ENCODE measurements around the gene HPSE2. TPM values are rescaled to one million over a fixed set of nuclear protein-coding genes. Genes with fewer than 3 reads are reported as not detected.

The HPSE2 gene
- total and polyA plus RNA-seq, 2 of the 8 experiments (the other 6 are each of a cell fraction or from before 2014, with no cell fraction given), result 0.41 to 0.58 TPM

DNA sequence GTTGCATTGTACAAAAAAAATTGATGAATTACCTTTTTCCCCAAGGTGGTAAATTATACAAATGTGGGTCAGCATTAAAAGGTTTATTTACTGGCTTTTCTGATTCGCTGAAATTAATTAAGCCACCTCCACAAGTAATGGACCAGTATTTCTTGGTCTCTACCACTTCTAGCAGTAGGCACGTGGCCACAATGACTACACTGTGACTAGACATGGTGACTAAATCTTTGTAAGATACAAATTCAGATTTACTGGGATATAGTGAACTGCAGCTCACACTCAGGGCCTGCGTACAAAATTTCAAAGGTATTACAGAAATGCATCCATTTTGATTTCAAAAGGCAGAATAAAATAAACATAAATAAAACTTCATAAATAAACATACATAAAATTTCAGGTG lies 10.9 kb downstream of the HPSE2 start:
- Histone ChIP-seq H3K4me1 (replicated peaks in 1 of 4; ENCODE audit: control insufficient read depth in 3 of 4, insufficient read depth in 4 of 4, low read length in 3 of 4) (no peaks in the 10 kb centered on the region), H3K9me3 (ENCODE audit: insufficient read depth in 2 of 2, low read depth in 1 of 2, low read length in 1 of 2) (no peaks in the 10 kb centered on the region), H2BK20ac (ENCODE audit: low read length) (no peak overlapping the region), H3K27me3 (replicated peaks in 1 of 4; ENCODE audit: control insufficient read depth in 3 of 4, extremely low read depth in 1 of 4, insufficient read depth in 3 of 4, low read length in 3 of 4) (peaks cover 0 to 4% (median 2%) of the 10 kb centered on the region in 4 experiments; a peak in 4 of 7 replicates), H4K91ac (replicated peaks; ENCODE audit: insufficient read length, low read length) (no peak overlapping the region), H3K27ac (ENCODE audit: low read depth, low read length) (no peak overlapping the region), H4K8ac (ENCODE audit: extremely low read depth, insufficient read depth, low read length) (no peak overlapping the region), H3K4me2 (ENCODE audit: insufficient read depth in 1 of 2, low read depth in 2 of 2, low read length in 2 of 2) (no peak overlapping the region), H2BK12ac (ENCODE audit: low read depth, low read length) (no peak overlapping the region), H3K9ac (replicated peaks in 1 of 4; ENCODE audit: extremely low read depth in 1 of 4, low read depth in 3 of 4, low read length in 3 of 4) (no peak overlapping the region), H2AFZ (ENCODE audit: low read length) (no peak overlapping the region), H4K5ac (ENCODE audit: insufficient read length, low read depth, low read length) (no peak overlapping the region), H4K20me1 (replicated peaks in 1 of 2; ENCODE audit: control insufficient read depth in 1 of 2, insufficient read depth in 2 of 2, low read length in 2 of 2) (no peaks in the 10 kb centered on the region), H3K79me1 (ENCODE audit: low read depth, low read length) (no peaks in the 10 kb centered on the region), H2BK5ac (ENCODE audit: low read depth, low read length) (no peak overlapping the region), H3K36me3 (ENCODE audit: control insufficient read depth in 2 of 4, insufficient read depth in 4 of 4, low read length in 3 of 4) (no peaks in the 10 kb centered on the region), H2BK15ac (ENCODE audit: low read length) (no peak overlapping the region), H3K4ac (replicated peaks; ENCODE audit: insufficient read length, low read depth, low read length) (no peak overlapping the region), H3K4me3 (ENCODE audit: extremely low read depth in 1 of 4, insufficient read depth in 2 of 4, low read depth in 3 of 4, low read length in 4 of 4) (no peak overlapping the region), H2AK5ac (ENCODE audit: low read depth, low read length) (no peak overlapping the region), H3K18ac (ENCODE audit: extremely low read depth, low read length) (no peak overlapping the region), H2BK120ac (replicated peaks; ENCODE audit: low read depth, low read length) (no peak overlapping the region), H3K23ac (ENCODE audit: insufficient read length) (no peak overlapping the region), H3K14ac (ENCODE audit: insufficient read length) (no peak overlapping the region), H3K23me2 (ENCODE audit: low read depth, low read length) (no peaks in the 10 kb centered on the region), H3K56ac (replicated peaks; ENCODE audit: insufficient read length, low read depth, low read length) (no peak overlapping the region), H3K79me2 (ENCODE audit: control insufficient read depth in 1 of 2, insufficient read depth in 2 of 2, low read length in 2 of 2) (no peaks in the 10 kb centered on the region)
- 89% methylated on average over 3 of the region's 3 CpGs; no CpG with 5 or more reads in 1 of the 2 experiments for WGBS, 2 experiments (ENCODE audit: extremely low coverage in 1 of 2, insufficient coverage in 1 of 2, insufficient read length in 1 of 2, insufficient replicate concordance in 2 of 2, low coverage in 1 of 2, low lambda C conversion rate in 2 of 2, missing lambda C conversion rate in 1 of 2)
- ChIA-PET POLR2A (ENCODE audit: partially characterized antibody) (no interaction called here), CTCF (ENCODE audit: partially characterized antibody) (interaction anchor here (0.6 to 0.7 kb wide), 2 partner anchors 9 to 22 kb away, joined by 3 to 4 read pairs; no protein-coding TSS in a partner anchor)
- no peak for DNase-seq (ENCODE audit: low read depth in 1 of 2, low spot score in 2 of 2)
- FAIRE-seq, result no peak
- no peak for TF ChIP-seq RFX5 (IDR thresholded peaks at IDR 0.05; ENCODE audit: borderline replicate concordance, low read depth, low read length)
- TF ChIP-seq, protein P1, sequence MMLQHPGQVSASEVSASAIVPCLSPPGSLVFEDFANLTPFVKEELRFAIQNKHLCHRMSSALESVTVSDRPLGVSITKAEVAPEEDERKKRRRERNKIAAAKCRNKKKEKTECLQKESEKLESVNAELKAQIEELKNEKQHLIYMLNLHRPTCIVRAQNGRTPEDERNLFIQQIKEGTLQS (IDR thresholded peaks at IDR 0.05; ENCODE audit: insufficient read depth, low read depth, low read length), result no peak
- TF ChIP-seq JUND (IDR thresholded peaks at IDR 0.05; ENCODE audit: low read length), result no peak
- TF ChIP-seq ASH2L (IDR thresholded peaks at IDR 0.05; ENCODE audit: low read length), result no peak
- TF ChIP-seq, protein P2, sequence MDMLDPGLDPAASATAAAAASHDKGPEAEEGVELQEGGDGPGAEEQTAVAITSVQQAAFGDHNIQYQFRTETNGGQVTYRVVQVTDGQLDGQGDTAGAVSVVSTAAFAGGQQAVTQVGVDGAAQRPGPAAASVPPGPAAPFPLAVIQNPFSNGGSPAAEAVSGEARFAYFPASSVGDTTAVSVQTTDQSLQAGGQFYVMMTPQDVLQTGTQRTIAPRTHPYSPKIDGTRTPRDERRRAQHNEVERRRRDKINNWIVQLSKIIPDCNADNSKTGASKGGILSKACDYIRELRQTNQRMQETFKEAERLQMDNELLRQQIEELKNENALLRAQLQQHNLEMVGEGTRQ (IDR thresholded peaks at IDR 0.05; ENCODE audit: low read length), result no peak
- no peak for TF ChIP-seq SP1 (IDR thresholded peaks at IDR 0.05; ENCODE audit: low read depth, low read length)
- TF ChIP-seq PHF8 (conservative IDR thresholded peaks at IDR 0.05; ENCODE audit: low read depth, low read length), result no peak
- TF ChIP-seq SIX5 (IDR thresholded peaks at IDR 0.05; ENCODE audit: low read depth, low read length), result no peak
- TF ChIP-seq BRCA1 (IDR thresholded peaks at IDR 0.05; ENCODE audit: low read depth, low read length), result no peak
- no peak for TF ChIP-seq NANOG (IDR thresholded peaks at IDR 0.05; ENCODE audit: insufficient read depth, low read depth, low read length, poor library complexity, severe bottlenecking)

All from H1 (cell line).